Measurements from ENCODE around the gene BRINP2. TPM values are rescaled to one million over a fixed set of nuclear protein-coding genes. Genes with fewer than 3 reads are reported as not detected.
"Not testable (repeated sequence)": the region's sequence is repeated elsewhere in the genome, so short reads cannot be mapped to it uniquely, and the experiment has no call there.

The BRINP2 gene
- total RNA-seq, 1 donor = not detected

DNA sequence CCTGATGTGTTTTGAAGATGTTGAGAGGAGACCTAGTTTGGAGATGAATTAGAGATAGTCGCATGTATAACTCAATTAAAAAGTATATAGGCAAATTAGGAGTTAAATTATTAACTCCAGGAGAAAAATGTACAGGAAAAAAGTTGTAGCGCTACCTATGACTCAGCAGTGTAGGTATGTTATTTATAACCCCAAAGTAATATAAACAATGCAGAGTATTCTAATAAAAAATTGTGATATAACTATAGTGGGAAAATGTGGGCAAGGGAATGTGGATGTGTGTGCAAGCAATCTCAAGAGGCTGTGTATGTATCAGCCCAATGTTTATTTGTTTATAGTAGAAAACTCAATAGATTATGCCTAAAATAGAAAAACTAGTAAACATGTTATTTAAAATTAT, 144.5 kb downstream of the BRINP2 start:
- TF ChIP-seq, protein P1, sequence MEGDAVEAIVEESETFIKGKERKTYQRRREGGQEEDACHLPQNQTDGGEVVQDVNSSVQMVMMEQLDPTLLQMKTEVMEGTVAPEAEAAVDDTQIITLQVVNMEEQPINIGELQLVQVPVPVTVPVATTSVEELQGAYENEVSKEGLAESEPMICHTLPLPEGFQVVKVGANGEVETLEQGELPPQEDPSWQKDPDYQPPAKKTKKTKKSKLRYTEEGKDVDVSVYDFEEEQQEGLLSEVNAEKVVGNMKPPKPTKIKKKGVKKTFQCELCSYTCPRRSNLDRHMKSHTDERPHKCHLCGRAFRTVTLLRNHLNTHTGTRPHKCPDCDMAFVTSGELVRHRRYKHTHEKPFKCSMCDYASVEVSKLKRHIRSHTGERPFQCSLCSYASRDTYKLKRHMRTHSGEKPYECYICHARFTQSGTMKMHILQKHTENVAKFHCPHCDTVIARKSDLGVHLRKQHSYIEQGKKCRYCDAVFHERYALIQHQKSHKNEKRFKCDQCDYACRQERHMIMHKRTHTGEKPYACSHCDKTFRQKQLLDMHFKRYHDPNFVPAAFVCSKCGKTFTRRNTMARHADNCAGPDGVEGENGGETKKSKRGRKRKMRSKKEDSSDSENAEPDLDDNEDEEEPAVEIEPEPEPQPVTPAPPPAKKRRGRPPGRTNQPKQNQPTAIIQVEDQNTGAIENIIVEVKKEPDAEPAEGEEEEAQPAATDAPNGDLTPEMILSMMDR (IDR thresholded peaks at IDR 0.05; ENCODE audit: insufficient read depth, low read length) = no peak
- DNase-seq (ENCODE audit: low read depth) = no peak

DNA sequence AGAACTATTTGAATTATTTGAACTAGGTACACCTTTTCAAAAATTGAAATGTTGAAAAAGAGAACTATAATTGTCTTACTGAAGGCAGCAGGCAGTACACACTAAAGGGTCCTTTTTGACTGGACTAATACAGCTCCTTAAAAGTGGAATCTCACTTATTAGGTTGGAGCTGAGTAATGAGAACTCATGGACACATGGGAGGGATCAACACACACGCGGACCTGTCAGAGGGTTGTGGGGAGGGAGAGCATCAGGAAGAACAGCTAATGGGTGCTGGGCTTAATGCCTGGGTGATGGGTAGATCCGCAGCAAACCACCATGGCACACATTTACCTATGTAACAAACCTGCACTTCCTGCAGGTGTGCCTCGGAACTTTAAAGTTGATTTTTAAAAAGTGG, 145.0 kb downstream of the BRINP2 start:
- no peak for DNase-seq (ENCODE audit: low read depth)
- TF ChIP-seq, protein P1 (IDR thresholded peaks at IDR 0.05; ENCODE audit: insufficient read depth, low read length) = no peak
- no peak overlapping the region for H3K4me3 ChIP-seq (ENCODE audit: low read depth, low read length)

More for the DNA sequence above, 144.5 kb downstream of the BRINP2 start:
- no peak overlapping the region for H3K4me3 ChIP-seq (ENCODE audit: low read depth, low read length)

DNA sequence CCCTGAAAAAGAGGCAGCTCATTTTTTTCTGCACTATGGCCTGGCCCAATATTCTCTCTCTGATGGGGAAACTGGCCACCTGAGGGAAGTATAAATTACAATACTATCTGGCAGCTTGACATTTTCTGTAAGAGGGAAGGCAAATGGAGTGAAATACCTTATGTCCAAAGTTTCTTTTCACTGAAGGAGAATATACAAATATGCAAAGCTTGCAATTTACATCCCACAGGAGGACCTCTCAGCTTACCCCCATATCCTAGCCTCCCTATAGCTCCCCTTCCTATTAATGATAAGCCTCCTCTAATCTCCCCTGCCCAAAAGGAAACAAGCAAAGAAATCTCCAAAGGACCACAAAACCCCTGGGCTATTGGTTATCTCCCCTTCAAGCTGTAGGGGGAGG, 150.7 kb downstream of the BRINP2 start:
- not testable (repeated sequence) for DNase-seq (ENCODE audit: low read depth)

DNA sequence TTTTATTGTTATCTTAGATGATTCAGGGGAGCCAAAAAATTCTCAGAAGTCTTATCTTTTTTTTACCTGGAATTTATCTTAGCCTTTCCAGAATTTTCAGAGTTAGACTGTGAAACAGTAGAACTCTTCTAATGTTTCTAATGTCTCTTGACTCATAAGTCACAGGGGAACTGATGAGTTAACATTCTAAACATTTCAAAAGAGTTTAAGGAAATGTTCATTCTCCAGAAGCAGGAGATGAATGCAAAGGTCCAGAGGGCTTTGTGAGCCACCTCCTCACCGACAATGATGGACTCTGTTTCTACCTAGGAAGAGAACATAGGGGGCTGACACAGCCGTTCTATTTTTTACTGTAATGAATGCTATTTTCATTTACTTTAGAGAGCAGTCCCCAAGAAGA, 157.5 kb downstream of the BRINP2 start:
- H3K4me3 ChIP-seq (ENCODE audit: low read depth, low read length) = no peak overlapping the region
- no peak for DNase-seq (ENCODE audit: low read depth)
- TF ChIP-seq, protein P1 (IDR thresholded peaks at IDR 0.05; ENCODE audit: insufficient read depth, low read length) = no peak

More for the DNA sequence above, 150.7 kb downstream of the BRINP2 start:
- not testable (repeated sequence) for H3K4me3 ChIP-seq (ENCODE audit: low read depth, low read length)

DNA sequence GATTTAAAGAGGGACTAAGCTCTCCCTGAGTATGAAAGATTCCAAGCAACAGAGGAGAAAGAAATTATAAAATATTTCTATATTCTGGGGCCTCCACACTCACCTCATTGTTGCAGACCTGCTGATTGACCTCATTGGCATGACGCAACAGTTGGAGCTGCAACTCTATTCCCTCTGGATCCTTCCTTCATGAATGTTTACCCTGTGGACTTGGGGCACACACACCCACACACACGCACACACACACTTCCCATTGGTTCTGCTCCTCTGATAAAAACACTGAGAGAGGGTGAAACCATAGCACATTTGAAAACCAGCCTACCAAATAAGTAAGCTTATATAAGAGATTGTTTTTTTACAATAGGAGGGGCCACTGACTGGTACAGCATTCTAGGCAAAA, 159.1 kb downstream of the BRINP2 start:
- TF ChIP-seq, protein P1 (IDR thresholded peaks at IDR 0.05; ENCODE audit: insufficient read depth, low read length) = no peak
- no peak for DNase-seq (ENCODE audit: low read depth)
- H3K4me3 ChIP-seq (ENCODE audit: low read depth, low read length) = no peak overlapping the region

Other genes starting within 250 kb of the BRINP2 start
- under 0.01 and 0.16 TPM in 2 replicates for gene ASTN1, start 6.2 kb upstream of the BRINP2 start, total RNA-seq (ENCODE audit: low replicate concordance)